K562 (cell line): ENCODE results near the gene BDKRB2. TPM values are rescaled to one million over a fixed set of nuclear protein-coding genes. Genes with fewer than 3 reads are reported as not detected.

Experiments used
- ATAC-seq: fragments of 200-7000 bp; cut with Tn5 transposase; 3 replicates; pipeline ENCODE4 v1.9.1; 2020; ENCODE audit warnings: moderate library complexity
- BruUV-seq: library from RNA; stranded (reverse); fragments of 400-500 nt; replicated peaks from 2 replicates; lab custom pipeline; 2021; lab: Mats Ljungman, UMichigan
- CTCF ChIA-PET: fragments of 300-600 bp; formaldehyde crosslinking; extraction: SDS; loops from one replicate; lab custom pipeline; 2021; ENCODE audit warnings: low intra/inter-chr PET ratio; lab: Yijun Ruan, JAX
- POLR2A ChIA-PET: fragments of 300-600, 350-650 bp; sonication (Branson Sonifier 250); formaldehyde crosslinking; extraction: SDS; loops from one replicate; lab custom pipeline; 2021; ENCODE audit warnings: antibody characterized with exemption, inconsistent platforms; lab: Yijun Ruan, JAX
- DNase-seq, 4 experiments: peaks; one replicate each; pipeline versions ENCODE4 v3.0.0 to v3.0.0-alpha.2; 2011 to 2018; ENCODE audit warnings: low spot score in 3 of 4, mixed read lengths in 3 of 4; ENCODE audit errors: extremely low read depth in 1 of 4
- FAIRE-seq: peaks from 2 replicates; lab custom pipeline; 2011; peaks lifted over from hg19 to GRCh38; lab: Jason Lieb, UNC
- H2AFZ ChIP-seq: 2 replicates; pipeline ENCODE4 v1.6.0; 2011; ENCODE audit warnings: low read depth, low read length, control low read depth, inconsistent platforms
- H3K27ac ChIP-seq: fragments of 200-600 bp; 3 replicates; pipeline ENCODE4 v1.8.0; 2011; ENCODE audit warnings: low read depth, mild to moderate bottlenecking, control low read depth, inconsistent platforms, low read length, moderate library complexity, mixed read lengths; ENCODE audit errors: extremely low read depth
- H3K27me3 ChIP-seq, 2 experiments: fragments of 300-600 bp in 1 of 2; 2 replicates in 1 of 2; 3 replicates in 1 of 2; pipeline versions ENCODE4 v1.6.0 to v1.8.0; 2011; ENCODE audit warnings: inconsistent platforms in 2 of 2, low read length in 2 of 2, mild to moderate bottlenecking in 1 of 2, mixed read lengths in 1 of 2, moderate library complexity in 1 of 2; ENCODE audit not compliant: control insufficient read depth in 2 of 2, insufficient read depth in 2 of 2
- H3K36me3 ChIP-seq: fragments of 300-600 bp; 3 replicates; pipeline ENCODE4 v1.8.0; 2011; ENCODE audit warnings: mild to moderate bottlenecking, low read length, inconsistent platforms; ENCODE audit not compliant: control insufficient read depth, insufficient read depth
- H3K4me1 ChIP-seq, 2 experiments: fragments of 200-600 bp in 1 of 2; replicated peaks in 1 of 2; 2 replicates in 1 of 2; 3 replicates in 1 of 2; pipeline versions ENCODE4 v1.5.1 to v1.8.0; 2011; ENCODE audit warnings: inconsistent platforms in 2 of 2, low read length in 2 of 2, mild to moderate bottlenecking in 1 of 2, mixed read lengths in 1 of 2, moderate library complexity in 1 of 2; ENCODE audit not compliant: control insufficient read depth in 2 of 2, insufficient read depth in 2 of 2
- H3K4me2 ChIP-seq: 2 replicates; pipeline ENCODE4 v1.6.1; 2011; ENCODE audit warnings: low read length, control low read depth, inconsistent platforms, mixed read lengths; ENCODE audit not compliant: insufficient read depth
- H3K4me3 ChIP-seq: fragments of 200-600 bp; sonication (generic), shearing (Covaris generic); 2 replicates; pipeline ENCODE4 v1.5.1; 2016; ENCODE audit warnings: control low read depth, inconsistent platforms
- H3K79me2 ChIP-seq: fragments of 200-600 bp; 3 replicates; pipeline ENCODE4 v1.8.0; 2011; ENCODE audit warnings: low read length, inconsistent platforms; ENCODE audit not compliant: control insufficient read depth, insufficient read depth
- H3K9ac ChIP-seq, 2 experiments: 2 replicates each; pipeline versions ENCODE4 v1.6.0 to v1.6.1; 2011; ENCODE audit warnings: low read depth in 2 of 2, low read length in 2 of 2, control low read depth in 1 of 2, inconsistent platforms in 1 of 2, mild to moderate bottlenecking in 1 of 2, mixed read lengths in 1 of 2; ENCODE audit not compliant: insufficient read depth in 1 of 2
- H3K9me1 ChIP-seq: one replicate; pipeline ENCODE4 v1.6.0; 2011; ENCODE audit warnings: inconsistent platforms, mild to moderate bottlenecking, low read length, moderate library complexity; ENCODE audit not compliant: control insufficient read depth, insufficient read depth
- H3K9me3 ChIP-seq: replicated peaks from 2 replicates; pipeline ENCODE4 v1.5.1; 2011; ENCODE audit warnings: low read depth, low read length, inconsistent platforms; ENCODE audit not compliant: control insufficient read depth, insufficient read depth
- H4K20me1 ChIP-seq: replicated peaks from 2 replicates; pipeline ENCODE4 v1.6.1; 2011; ENCODE audit warnings: low read length, inconsistent platforms, mixed read lengths; ENCODE audit not compliant: control insufficient read depth, insufficient read depth
- CBFA2T2 ChIP-seq: fragments of 450-650 bp; conservative IDR thresholded peaks from 2 replicates; pipeline ENCODE4 v1.6.1; 2017; ENCODE audit warnings: mild to moderate bottlenecking
- COPS2 ChIP-seq: fragments of 450-650 bp; conservative IDR thresholded peaks from 2 replicates; pipeline ENCODE4 v1.6.1; 2016; ENCODE audit warnings: mild to moderate bottlenecking, moderate library complexity
- GABPB1 ChIP-seq: sonication (generic); formaldehyde crosslinking; IDR thresholded peaks from 2 replicates; pipeline ENCODE4 v1.8.0; 2022; ENCODE audit warnings: mild to moderate bottlenecking, missing genetic modification reagents
- GTF2E2 ChIP-seq: fragments of 200-800 bp; sonication (Bioruptor generic); IDR thresholded peaks from 2 replicates; pipeline ENCODE4 v1.6.1; 2016; ENCODE audit warnings: missing genetic modification characterization, missing compliant biosample characterization
- HDAC1 ChIP-seq, 2 experiments: fragments of 450-650 bp; IDR thresholded peaks; 2 replicates each; pipeline ENCODE4 v1.6.1; 2016 to 2017; ENCODE audit warnings: inconsistent platforms in 1 of 2, mild to moderate bottlenecking in 1 of 2, moderate library complexity in 1 of 2
- KLF16 ChIP-seq: IDR thresholded peaks from 2 replicates; pipeline ENCODE4 v1.6.1; 2016; ENCODE audit warnings: antibody characterized with exemption
- RUNX1 ChIP-seq: sonication (generic); IDR thresholded peaks from 2 replicates; pipeline ENCODE4 v1.6.1; 2016; ENCODE audit warnings: antibody characterized with exemption, low read depth
- USF1 ChIP-seq: sonication (generic); formaldehyde crosslinking; IDR thresholded peaks from 2 replicates; pipeline ENCODE4 v1.9.0; 2022; ENCODE audit warnings: mild to moderate bottlenecking, missing genetic modification reagents
- ZNF146 ChIP-seq: IDR thresholded peaks from one replicate; pipeline ENCODE4 v1.6.1; 2018; ENCODE audit warnings: missing compliant biosample characterization; ENCODE audit not compliant: unreplicated experiment
- ZSCAN29 ChIP-seq: fragments of 450-650 bp; IDR thresholded peaks from 2 replicates; pipeline ENCODE4 v1.6.1; 2017
- WGBS: fragments of 100-300 bp; shearing (Covaris generic); methylation state at CpG from one replicate; pipeline ENCODE4 v1.1.6; 2016; ENCODE audit warnings: low coverage, mixed read lengths; ENCODE audit not compliant: insufficient coverage; ENCODE audit errors: missing lambda C conversion rate; 5-methylcytosine and 5-hydroxymethylcytosine counted together
- in situ Hi-C: fragments of 300-500 bp; cut with MboI; formaldehyde crosslinking; loops from 4 replicates; pipeline ENCODE4 v1.15.0; 2018; ENCODE audit warnings: inconsistent platforms, mixed read lengths
- intact Hi-C: fragments of 100-400 bp; cut with micrococcal nuclease; formaldehyde crosslinking; loops from 2 replicates; pipeline ENCODE4 v1.14.2; 2022
- polyA plus RNA-seq, 8 experiments: library from polyadenylated mRNA; depleted of rRNA in 4 of 8; stranded (reverse) in 5 of 8; unstranded in 3 of 8; fragments of >200 nt; fragmentation: Nextera tagmentation in 2 of 8; fragmentation: Illumina TruSeq in 1 of 8; extraction: Ambion mirVana in 2 of 8; extraction: Trizol in 1 of 8; gene quantifications; 2 replicates each; pipeline versions ENCODE4 v1.2.1 to v1.2.3, GENCODE V29; 2011 to 2014; ENCODE audit warnings: inconsistent platforms in 1 of 8, missing spikeins in 1 of 8
- total RNA-seq, 7 experiments: library from RNA; depleted of rRNA in 6 of 7; stranded (reverse); fragments of >200 nt in 6 of 7; fragmentation: Illumina TruSeq in 2 of 7; extraction: Trizol in 2 of 7; gene quantifications; 2 replicates each; pipeline versions ENCODE4 v1.2.1 to v1.2.3, GENCODE V29; 2011 to 2021; ENCODE audit warnings: low replicate concordance in 1 of 7

The BDKRB2 gene
- total and polyA plus RNA-seq, 9 of the 15 experiments (the other 6 are each of a cell fraction or from before 2014, with no cell fraction given), result 0.02 TPM; not detected in 8

- ChIA-PET POLR2A (interaction anchor here (0.6 to 1.1 kb wide), 2 partner anchors 12 to 682 kb away, joined by 3 read pairs; no protein-coding TSS in a partner anchor), CTCF (no interaction called here)
- Histone ChIP-seq H3K9me1 (no peaks in the 10 kb centered on the region), H3K27me3 (peaks cover 0 to 6% of the 10 kb centered on the region in 2 experiments; a peak in 1 of 5 replicates), H2AFZ (no peak overlapping the region), H4K20me1 (no peaks in the 10 kb centered on the region), H3K9ac (no peak overlapping the region), H3K79me2 (no peaks in the 10 kb centered on the region), H3K27ac (no peak overlapping the region), H3K4me3 (no peak overlapping the region), H3K9me3 (no peaks in the 10 kb centered on the region), H3K4me1 (no peaks in the 10 kb centered on the region), H3K4me2 (no peak overlapping the region), H3K36me3 (no peaks in the 10 kb centered on the region)
- no peak for ATAC-seq
- in situ Hi-C loops (no loop called here), intact Hi-C loops (no loop called here)
- no TSS peak for BruUV-seq
- DNase-seq, result no peak
- WGBS, result 0% methylated on average over 3 of the region's 4 CpGs
- no peak for FAIRE-seq
- TF ChIP-seq KLF16, result no peak
- TF ChIP-seq USF1 (CRISPR knock-in tag), result no peak
- TF ChIP-seq RUNX1, result no peak
- no peak for TF ChIP-seq ZNF146
- no peak for TF ChIP-seq GABPB1 (CRISPR knock-in tag)
- no peak for TF ChIP-seq COPS2
- TF ChIP-seq HDAC1 (IDR thresholded peaks at IDR 0.05), result no peak
- no peak for TF ChIP-seq ZSCAN29
- no peak for TF ChIP-seq GTF2E2 (tag)
- no peak for TF ChIP-seq CBFA2T2
Measured at GRCh38 chr14:96160913-96161310, 43.7 kb upstream of the BDKRB2 start.
